CD14-positive monocyte (primary cell): Measurements from ENCODE around the gene DOCK10. TPM values are rescaled to one million over a fixed set of nuclear protein-coding genes. Genes with fewer than 3 reads are reported as not detected.

ENCODE experiments used
- DNase-seq, 3 donors: peaks; one replicate each; pipeline ENCODE4 v3.0.0-alpha.2; 2011 to 2022
- H2AFZ ChIP-seq: 2 replicates; pipeline ENCODE4 v1.6.0; 2012; ENCODE audit warnings: mild to moderate bottlenecking, low read depth, low read length, inconsistent platforms; ENCODE audit not compliant: insufficient read depth, poor library complexity, severe bottlenecking
- H3K27ac ChIP-seq, 2 donors: 1 replicate in 1 of 2; 2 replicates in 1 of 2; pipeline ENCODE4 v1.5.1; 2012 to 2013; ENCODE audit warnings: low read length in 2 of 2, control low read depth in 1 of 2, inconsistent platforms in 1 of 2, low read depth in 1 of 2, mild to moderate bottlenecking in 1 of 2
- H3K27me3 ChIP-seq, 2 donors: one replicate each; pipeline versions ENCODE4 v1.6.0 to v1.6.1; 2011 to 2013; ENCODE audit warnings: low read length in 2 of 2; ENCODE audit not compliant: control insufficient read depth in 2 of 2, insufficient read depth in 2 of 2
- H3K36me3 ChIP-seq, 2 donors: replicated peaks in 1 of 2; 1 replicate in 1 of 2; 2 replicates in 1 of 2; pipeline versions ENCODE4 v1.5.1 to v1.6.1; 2012 to 2013; ENCODE audit warnings: low read length in 2 of 2, control low read depth in 1 of 2, inconsistent platforms in 1 of 2, mild to moderate bottlenecking in 1 of 2; ENCODE audit not compliant: insufficient read depth in 2 of 2, control insufficient read depth in 1 of 2
- H3K4me1 ChIP-seq, 2 donors: 1 replicate in 1 of 2; 2 replicates in 1 of 2; pipeline versions ENCODE4 v1.5.1 to v1.6.1; 2012 to 2013; ENCODE audit warnings: low read length in 2 of 2, control low read depth in 1 of 2, inconsistent platforms in 1 of 2, mild to moderate bottlenecking in 1 of 2, moderate library complexity in 1 of 2; ENCODE audit not compliant: insufficient read depth in 2 of 2, control insufficient read depth in 1 of 2
- H3K4me2 ChIP-seq: replicated peaks from 2 replicates; pipeline ENCODE3; 2012; ENCODE audit warnings: low read length, moderate library complexity, mild to moderate bottlenecking; ENCODE audit not compliant: poor library complexity, severe bottlenecking; ENCODE audit errors: extremely low read depth
- H3K4me3 ChIP-seq, 3 experiments: fragments of 200-600 bp in 1 of 3; sonication (generic) in 1 of 3; replicated peaks in 1 of 3; 1 replicate in 2 of 3; 2 replicates in 1 of 3; pipeline ENCODE4 v1.5.1; 2011 to 2013; ENCODE audit warnings: low read length in 3 of 3, mild to moderate bottlenecking in 3 of 3, control low read depth in 2 of 3, low read depth in 2 of 3, inconsistent platforms in 1 of 3, moderate library complexity in 1 of 3
- H3K79me2 ChIP-seq: 2 replicates; pipeline ENCODE4 v1.6.0; 2012; ENCODE audit warnings: mild to moderate bottlenecking, control low read depth, inconsistent platforms, low read length, moderate library complexity; ENCODE audit not compliant: insufficient read depth
- H3K9ac ChIP-seq: 2 replicates; pipeline ENCODE4 v1.6.0; 2017; ENCODE audit warnings: low read length, mild to moderate bottlenecking; ENCODE audit not compliant: insufficient read depth, poor library complexity, severe bottlenecking
- H3K9me3 ChIP-seq, 2 donors: replicated peaks in 1 of 2; 1 replicate in 1 of 2; 2 replicates in 1 of 2; pipeline versions ENCODE4 v1.5.1 to v1.6.1; 2012 to 2013; ENCODE audit warnings: low read length in 2 of 2, control low read depth in 1 of 2; ENCODE audit not compliant: control insufficient read depth in 1 of 2, insufficient read depth in 1 of 2
- H4K20me1 ChIP-seq: 2 replicates; pipeline ENCODE4 v1.6.0; 2012; ENCODE audit warnings: mild to moderate bottlenecking, low read length, control low read depth, moderate library complexity; ENCODE audit not compliant: insufficient read depth
- H3K27ac Mint-ChIP-seq, 7 donors: one replicate each; pipeline ENCODE4 v1.8.0; 2020; ENCODE audit warnings: mild to moderate bottlenecking in 7 of 7, mixed read lengths in 7 of 7, moderate library complexity in 6 of 7, inconsistent platforms in 2 of 7
- H3K27me3 Mint-ChIP-seq, 3 donors: one replicate each; pipeline ENCODE4 v1.8.0; 2021 to 2022; ENCODE audit warnings: low read depth in 3 of 3, mild to moderate bottlenecking in 3 of 3, mixed read lengths in 3 of 3, moderate library complexity in 3 of 3, inconsistent platforms in 1 of 3
- H3K36me3 Mint-ChIP-seq, 2 donors: one replicate each; pipeline ENCODE4 v1.8.0; 2020; ENCODE audit warnings: mixed read lengths in 2 of 2, inconsistent platforms in 1 of 2, mild to moderate bottlenecking in 1 of 2
- H3K4me1 Mint-ChIP-seq: one replicate; pipeline ENCODE4 v1.8.0; 2020; ENCODE audit warnings: mild to moderate bottlenecking, mixed read lengths
- H3K4me3 Mint-ChIP-seq, 2 donors: one replicate each; pipeline ENCODE4 v1.8.0; 2020; ENCODE audit warnings: mild to moderate bottlenecking in 2 of 2, mixed read lengths in 2 of 2, moderate library complexity in 1 of 2
- H3K9me3 Mint-ChIP-seq, 7 donors: one replicate each; pipeline ENCODE4 v1.8.0; 2020 to 2022; ENCODE audit warnings: mixed read lengths in 7 of 7, mild to moderate bottlenecking in 6 of 7, moderate library complexity in 6 of 7, inconsistent platforms in 2 of 7
- WGBS: methylation state at CpG from one replicate; pipeline ENCODE4 v1.1.5; 2013; ENCODE audit warnings: missing lambda C conversion rate; ENCODE audit not compliant: insufficient coverage; 5-methylcytosine and 5-hydroxymethylcytosine counted together
- intact Hi-C, 2 donors: fragments of 100-400 bp; cut with micrococcal nuclease; formaldehyde crosslinking; loops; one replicate each; pipeline versions ENCODE4 v1.15.0 to v1.15.1; 2023
- polyA plus RNA-seq, 3 donors: library from polyadenylated mRNA; depleted of rRNA in 1 of 3; unstranded in 2 of 3; stranded (reverse) in 1 of 3; fragments of 300-500 nt in 2 of 3; fragments of >200 nt in 1 of 3; fragmentation: Illumina TruSeq in 2 of 3; gene quantifications; 1 replicate in 2 of 3; 2 replicates in 1 of 3; pipeline ENCODE4 v1.2.3, GENCODE V29; 2012 to 2021
- TF ChIP-seq, protein P1 (sequence below): fragments of 200-600 bp; IDR thresholded peaks from one replicate; pipeline ENCODE4 v1.8.0; 2022; ENCODE audit warnings: antibody characterized with exemption, mild to moderate bottlenecking

DOCK10 gene
- polyA plus RNA-seq, 3 donors: 9.5 to 30.9 (median 16.5) TPM

DNA sequence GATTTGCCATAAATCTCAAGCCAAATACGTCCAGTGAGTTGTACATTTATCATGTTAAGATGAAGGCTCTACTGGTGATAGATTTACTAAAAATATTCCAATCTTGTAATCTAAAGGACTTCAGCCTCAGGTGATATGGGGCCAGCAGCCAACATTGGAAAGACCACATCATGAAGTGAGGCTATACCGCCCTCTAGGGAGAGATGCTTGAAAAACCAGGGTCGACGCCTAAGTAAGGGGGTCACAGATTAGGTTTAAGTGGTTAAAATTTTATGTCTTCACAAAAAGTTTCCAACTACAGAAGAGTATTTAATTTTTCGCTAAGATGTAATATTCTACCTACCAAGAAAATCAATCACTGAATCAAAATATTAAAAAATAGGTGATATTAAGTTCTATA is 33.3 kb downstream of the DOCK10 start:
- H3K4me2 ChIP-seq: no peak overlapping the region
- Mint-ChIP-seq H3K36me3 (peaks cover 5 to 9% of the 10 kb centered on the region in 2 donors), H3K9me3 (no peaks in the 10 kb centered on the region), H3K27ac (peak overlapping the region in 5 of 7 donors; percentile 37 to 53 (median 51)), H3K4me1 (peaks cover 36% of the 10 kb centered on the region), H3K4me3 (no peak overlapping the region), H3K27me3 (no peaks in the 10 kb centered on the region)
- H3K36me3 ChIP-seq: no peaks in the 10 kb centered on the region
- no peak overlapping the region for H3K9ac ChIP-seq
- peaks cover 65% of the 10 kb centered on the region for H4K20me1 ChIP-seq
- DNase-seq: no peak
- peak overlapping the region in 1 of 2 donors; percentile 15 for H3K27ac ChIP-seq
- TF ChIP-seq, protein P1, sequence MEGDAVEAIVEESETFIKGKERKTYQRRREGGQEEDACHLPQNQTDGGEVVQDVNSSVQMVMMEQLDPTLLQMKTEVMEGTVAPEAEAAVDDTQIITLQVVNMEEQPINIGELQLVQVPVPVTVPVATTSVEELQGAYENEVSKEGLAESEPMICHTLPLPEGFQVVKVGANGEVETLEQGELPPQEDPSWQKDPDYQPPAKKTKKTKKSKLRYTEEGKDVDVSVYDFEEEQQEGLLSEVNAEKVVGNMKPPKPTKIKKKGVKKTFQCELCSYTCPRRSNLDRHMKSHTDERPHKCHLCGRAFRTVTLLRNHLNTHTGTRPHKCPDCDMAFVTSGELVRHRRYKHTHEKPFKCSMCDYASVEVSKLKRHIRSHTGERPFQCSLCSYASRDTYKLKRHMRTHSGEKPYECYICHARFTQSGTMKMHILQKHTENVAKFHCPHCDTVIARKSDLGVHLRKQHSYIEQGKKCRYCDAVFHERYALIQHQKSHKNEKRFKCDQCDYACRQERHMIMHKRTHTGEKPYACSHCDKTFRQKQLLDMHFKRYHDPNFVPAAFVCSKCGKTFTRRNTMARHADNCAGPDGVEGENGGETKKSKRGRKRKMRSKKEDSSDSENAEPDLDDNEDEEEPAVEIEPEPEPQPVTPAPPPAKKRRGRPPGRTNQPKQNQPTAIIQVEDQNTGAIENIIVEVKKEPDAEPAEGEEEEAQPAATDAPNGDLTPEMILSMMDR: peak; percentile 59
- H3K79me2 ChIP-seq: peaks cover 99% of the 10 kb centered on the region
- no peak overlapping the region for H2AFZ ChIP-seq
- intact Hi-C loops: loop anchor here (10.0 kb wide), 2 partner anchors 54 to 134 kb away; no protein-coding TSS in a partner anchor
- H3K9me3 ChIP-seq: no peaks in the 10 kb centered on the region
- no peak overlapping the region for H3K4me3 ChIP-seq
- peaks cover 6 to 10% of the 10 kb centered on the region in 2 donors for H3K4me1 ChIP-seq
- H3K27me3 ChIP-seq: no peaks in the 10 kb centered on the region
- no CpG with 5 or more reads among the region's 5 CpGs for WGBS

DNA sequence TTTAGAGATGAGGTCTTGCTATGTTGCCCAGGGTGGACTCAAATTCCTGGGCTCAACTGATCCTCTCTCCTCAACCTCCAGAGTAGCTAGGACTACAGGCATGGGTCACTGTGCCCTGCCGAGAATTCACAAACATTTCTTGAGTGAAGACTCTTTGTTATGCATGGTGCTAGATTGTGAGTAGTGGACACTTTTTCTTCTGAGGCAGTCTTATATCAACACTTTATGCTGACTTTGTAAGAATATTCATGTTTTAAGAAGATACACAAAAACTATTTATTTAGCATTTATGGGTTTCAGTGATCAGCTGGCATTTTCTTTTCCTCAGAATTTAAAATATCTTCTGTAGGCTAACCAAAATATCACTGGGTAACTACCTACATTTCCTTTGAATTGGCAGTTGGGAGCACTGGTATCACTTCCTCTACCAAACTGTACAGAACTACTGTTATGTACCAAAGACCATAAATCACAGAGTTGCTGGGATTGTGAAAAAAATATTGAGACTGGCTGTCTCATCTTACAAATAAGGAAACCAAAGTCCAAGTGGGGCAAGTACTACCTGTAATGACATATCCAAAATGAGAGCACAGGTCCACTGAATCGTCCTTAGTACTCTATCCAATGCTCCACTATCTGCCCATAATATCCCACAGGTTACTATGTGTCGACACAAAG is 34.0 kb downstream of the DOCK10 start:
- Histone ChIP-seq H3K9ac (no peak overlapping the region), H3K4me2 (no peak overlapping the region), H3K36me3 (no peaks in the 10 kb centered on the region), H3K79me2 (peaks cover 99% of the 10 kb centered on the region), H3K4me3 (no peak overlapping the region), H3K4me1 (peaks cover 6 to 10% of the 10 kb centered on the region in 2 donors), H2AFZ (no peak overlapping the region), H3K27ac (peak overlapping the region in 1 of 2 donors; percentile 15), H3K27me3 (no peaks in the 10 kb centered on the region), H3K9me3 (no peaks in the 10 kb centered on the region), H4K20me1 (peaks cover 60% of the 10 kb centered on the region)
- 42% methylated on average over 2 of the region's 3 CpGs for WGBS
- intact Hi-C loops: loop anchor here (10.0 kb wide), 2 partner anchors 54 to 134 kb away; no protein-coding TSS in a partner anchor
- Mint-ChIP-seq H3K27me3 (no peaks in the 10 kb centered on the region), H3K36me3 (peaks cover 3 to 9% of the 10 kb centered on the region in 2 donors), H3K4me1 (peaks cover 34% of the 10 kb centered on the region), H3K27ac (peak overlapping the region in 6 of 7 donors; percentile 4 to 52 (median 39)), H3K9me3 (no peaks in the 10 kb centered on the region), H3K4me3 (no peak overlapping the region)
- TF ChIP-seq, protein P1: no peak
- peak in 2 of 3 donors; percentile 30 to 48 for DNase-seq
